Transverse colon (tissue), 4 donors: Measurements from ENCODE around the gene SPINK13.

Experiments used
- CTCF ChIP-seq, 5 experiments: fragments of 200-600 bp in 3 of 5; fragments of 450-650 bp in 2 of 5; sonication (generic) in 3 of 5; IDR thresholded peaks; 1 replicate in 2 of 5; 2 replicates in 3 of 5; pipeline ENCODE4 v1.5.1; 2016 to 2017; ENCODE audit warnings: antibody characterized with exemption in 5 of 5, inconsistent platforms in 3 of 5, mild to moderate bottlenecking in 2 of 5, moderate library complexity in 1 of 5
- EP300 ChIP-seq: sonication (generic); formaldehyde crosslinking; IDR thresholded peaks from one replicate; pipeline ENCODE4 v1.6.1; 2017; ENCODE audit warnings: antibody characterized with exemption, low read depth
- POLR2A ChIP-seq: fragments of 450-650 bp; IDR thresholded peaks from one replicate; pipeline ENCODE4 v1.6.1; 2016; ENCODE audit warnings: antibody characterized with exemption, mild to moderate bottlenecking, moderate library complexity
- POLR2AphosphoS5 ChIP-seq, 3 donors: sonication (generic); formaldehyde crosslinking; IDR thresholded peaks; one replicate each; pipeline ENCODE4 v1.6.1; 2016; ENCODE audit warnings: antibody characterized with exemption in 3 of 3

GRCh38 chr5:148255456-148255855 is 13.1 kb upstream of the SPINK13 start:
- TF ChIP-seq CTCF (IDR thresholded peaks at IDR 0.05) = no peak
- no peak for TF ChIP-seq POLR2A
- no peak for TF ChIP-seq POLR2AphosphoS5 (IDR thresholded peaks at IDR 0.05)
- TF ChIP-seq EP300 = no peak
